HL-60 (cell line): ENCODE measurements around the gene HHAT.

Source experiments
- POLR2AphosphoS5 ChIP-seq: IDR thresholded peaks from 2 replicates; pipeline ENCODE4 v1.6.1; 2012; ENCODE audit warnings: low read depth
- SPI1 ChIP-seq: IDR thresholded peaks from 2 replicates; pipeline ENCODE4 v1.6.1; 2012; ENCODE audit warnings: low read depth, mild to moderate bottlenecking, borderline replicate concordance
- TF ChIP-seq, protein P1 (sequence below): IDR thresholded peaks from one replicate; pipeline ENCODE4 v1.5.1; 2011; ENCODE audit warnings: low read length, control low read depth, inconsistent platforms; ENCODE audit not compliant: insufficient read depth
- TF ChIP-seq, protein P2 (sequence below): IDR thresholded peaks from 2 replicates; pipeline ENCODE4 v1.6.1; 2012; ENCODE audit warnings: low read depth; ENCODE audit not compliant: insufficient replicate concordance

DNA sequence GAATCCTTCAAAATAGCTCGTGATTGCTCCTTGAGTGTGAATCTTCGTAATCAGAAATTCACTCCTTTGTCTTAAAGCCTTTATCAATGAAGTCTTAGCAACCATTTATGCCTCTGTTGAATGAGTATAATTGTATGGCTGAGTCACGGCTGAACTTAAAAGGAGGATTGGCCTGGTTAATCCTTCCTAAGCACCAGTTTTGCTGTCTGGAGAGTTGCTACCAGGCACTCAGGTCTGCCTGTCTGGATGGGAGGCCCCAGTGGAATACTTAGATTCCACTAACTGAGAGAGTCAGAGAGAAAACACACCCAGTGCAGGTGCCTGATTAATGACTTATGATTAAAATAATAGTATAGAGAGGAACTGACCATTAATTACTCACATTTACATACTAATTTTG lies 7.6 kb upstream of the HHAT start:
- TF ChIP-seq, protein P1, sequence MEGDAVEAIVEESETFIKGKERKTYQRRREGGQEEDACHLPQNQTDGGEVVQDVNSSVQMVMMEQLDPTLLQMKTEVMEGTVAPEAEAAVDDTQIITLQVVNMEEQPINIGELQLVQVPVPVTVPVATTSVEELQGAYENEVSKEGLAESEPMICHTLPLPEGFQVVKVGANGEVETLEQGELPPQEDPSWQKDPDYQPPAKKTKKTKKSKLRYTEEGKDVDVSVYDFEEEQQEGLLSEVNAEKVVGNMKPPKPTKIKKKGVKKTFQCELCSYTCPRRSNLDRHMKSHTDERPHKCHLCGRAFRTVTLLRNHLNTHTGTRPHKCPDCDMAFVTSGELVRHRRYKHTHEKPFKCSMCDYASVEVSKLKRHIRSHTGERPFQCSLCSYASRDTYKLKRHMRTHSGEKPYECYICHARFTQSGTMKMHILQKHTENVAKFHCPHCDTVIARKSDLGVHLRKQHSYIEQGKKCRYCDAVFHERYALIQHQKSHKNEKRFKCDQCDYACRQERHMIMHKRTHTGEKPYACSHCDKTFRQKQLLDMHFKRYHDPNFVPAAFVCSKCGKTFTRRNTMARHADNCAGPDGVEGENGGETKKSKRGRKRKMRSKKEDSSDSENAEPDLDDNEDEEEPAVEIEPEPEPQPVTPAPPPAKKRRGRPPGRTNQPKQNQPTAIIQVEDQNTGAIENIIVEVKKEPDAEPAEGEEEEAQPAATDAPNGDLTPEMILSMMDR: no peak
- no peak for TF ChIP-seq POLR2AphosphoS5
- TF ChIP-seq, protein P2, sequence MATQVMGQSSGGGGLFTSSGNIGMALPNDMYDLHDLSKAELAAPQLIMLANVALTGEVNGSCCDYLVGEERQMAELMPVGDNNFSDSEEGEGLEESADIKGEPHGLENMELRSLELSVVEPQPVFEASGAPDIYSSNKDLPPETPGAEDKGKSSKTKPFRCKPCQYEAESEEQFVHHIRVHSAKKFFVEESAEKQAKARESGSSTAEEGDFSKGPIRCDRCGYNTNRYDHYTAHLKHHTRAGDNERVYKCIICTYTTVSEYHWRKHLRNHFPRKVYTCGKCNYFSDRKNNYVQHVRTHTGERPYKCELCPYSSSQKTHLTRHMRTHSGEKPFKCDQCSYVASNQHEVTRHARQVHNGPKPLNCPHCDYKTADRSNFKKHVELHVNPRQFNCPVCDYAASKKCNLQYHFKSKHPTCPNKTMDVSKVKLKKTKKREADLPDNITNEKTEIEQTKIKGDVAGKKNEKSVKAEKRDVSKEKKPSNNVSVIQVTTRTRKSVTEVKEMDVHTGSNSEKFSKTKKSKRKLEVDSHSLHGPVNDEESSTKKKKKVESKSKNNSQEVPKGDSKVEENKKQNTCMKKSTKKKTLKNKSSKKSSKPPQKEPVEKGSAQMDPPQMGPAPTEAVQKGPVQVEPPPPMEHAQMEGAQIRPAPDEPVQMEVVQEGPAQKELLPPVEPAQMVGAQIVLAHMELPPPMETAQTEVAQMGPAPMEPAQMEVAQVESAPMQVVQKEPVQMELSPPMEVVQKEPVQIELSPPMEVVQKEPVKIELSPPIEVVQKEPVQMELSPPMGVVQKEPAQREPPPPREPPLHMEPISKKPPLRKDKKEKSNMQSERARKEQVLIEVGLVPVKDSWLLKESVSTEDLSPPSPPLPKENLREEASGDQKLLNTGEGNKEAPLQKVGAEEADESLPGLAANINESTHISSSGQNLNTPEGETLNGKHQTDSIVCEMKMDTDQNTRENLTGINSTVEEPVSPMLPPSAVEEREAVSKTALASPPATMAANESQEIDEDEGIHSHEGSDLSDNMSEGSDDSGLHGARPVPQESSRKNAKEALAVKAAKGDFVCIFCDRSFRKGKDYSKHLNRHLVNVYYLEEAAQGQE: no peak
- TF ChIP-seq SPI1: no peak
